Esophagus muscularis mucosa (tissue), 2 donors: ENCODE results near the gene WFDC5.

Experiments used
- EP300 ChIP-seq: sonication (generic); formaldehyde crosslinking; IDR thresholded peaks from one replicate; pipeline ENCODE4 v1.6.1; 2017; ENCODE audit warnings: antibody characterized with exemption
- POLR2A ChIP-seq: fragments of 450-650 bp; IDR thresholded peaks from one replicate; pipeline ENCODE4 v1.6.1; 2017; ENCODE audit warnings: antibody characterized with exemption, moderate library complexity, mild to moderate bottlenecking, low read depth

DNA sequence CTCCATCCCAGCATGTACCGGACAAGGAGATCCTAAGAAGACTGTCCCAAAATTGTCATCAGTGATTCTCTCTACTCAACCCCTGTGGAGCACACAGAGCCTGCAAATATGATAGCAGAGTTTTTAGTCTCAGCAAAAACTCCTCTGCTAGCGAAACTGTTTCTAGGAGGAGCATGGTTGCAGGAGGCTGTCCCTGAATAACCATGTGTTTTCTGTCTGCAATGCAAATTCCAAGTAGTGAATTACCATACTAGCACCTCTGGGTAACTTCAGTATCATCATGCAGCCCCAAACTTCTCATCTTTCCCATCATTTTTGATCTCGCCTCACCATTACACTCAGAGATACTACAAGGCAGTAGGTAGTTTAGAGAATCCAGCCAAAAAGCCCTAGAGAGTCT, 34.1 kb upstream of the WFDC5 start:
- TF ChIP-seq EP300 (no peak), POLR2A (no peak)
